Endothelial cell (in vitro differentiated cells): ENCODE results near the gene PDCD4. TPM values are rescaled to one million over a fixed set of nuclear protein-coding genes. Genes with fewer than 3 reads are reported as not detected.
A peak's percentile ranks its signal among the peaks of the same experiment; 100 is the strongest.

Experiments used
- DNase-seq: peaks from one replicate; pipeline ENCODE4 v3.0.0; 2021; ENCODE audit warnings: low spot score
- H3K27ac Mint-ChIP-seq: one replicate; pipeline ENCODE4 v1.8.0; 2021; ENCODE audit warnings: mixed read lengths, inconsistent platforms; ENCODE audit not compliant: unreplicated experiment
- H3K27me3 Mint-ChIP-seq: one replicate; pipeline ENCODE4 v1.8.0; 2021; ENCODE audit warnings: mild to moderate bottlenecking, moderate library complexity, mixed read lengths, inconsistent platforms; ENCODE audit not compliant: unreplicated experiment
- H3K36me3 Mint-ChIP-seq: one replicate; pipeline ENCODE4 v1.8.0; 2021; ENCODE audit warnings: mild to moderate bottlenecking, low read depth, mixed read lengths, inconsistent platforms; ENCODE audit not compliant: unreplicated experiment
- H3K4me1 Mint-ChIP-seq: one replicate; pipeline ENCODE4 v1.8.0; 2021; ENCODE audit warnings: mild to moderate bottlenecking, mixed read lengths, inconsistent platforms; ENCODE audit not compliant: unreplicated experiment
- H3K4me3 Mint-ChIP-seq: one replicate; pipeline ENCODE4 v1.8.0; 2021; ENCODE audit warnings: mild to moderate bottlenecking, mixed read lengths, inconsistent platforms; ENCODE audit not compliant: unreplicated experiment
- H3K9me3 Mint-ChIP-seq: one replicate; pipeline ENCODE4 v1.8.0; 2021; ENCODE audit warnings: mixed read lengths, inconsistent platforms; ENCODE audit not compliant: unreplicated experiment
- total RNA-seq: library from RNA; stranded (reverse); fragmentation: NEBNext Ultra II Directional; extraction: Animal tissue kit (Norgen Biotek cat#: 25700); gene quantifications from one replicate; pipeline ENCODE4 v1.2.1, GENCODE V29; 2021; ENCODE audit not compliant: unreplicated experiment
- TF ChIP-seq, protein P1 (sequence below): fragments of 200-600 bp; sonication (generic); IDR thresholded peaks from one replicate; pipeline ENCODE4 v1.5.0; 2021; ENCODE audit warnings: antibody characterized with exemption; ENCODE audit not compliant: unreplicated experiment

PDCD4 gene
- total RNA-seq, 1 donor from 2014 or later, result 50.4 TPM

DNA sequence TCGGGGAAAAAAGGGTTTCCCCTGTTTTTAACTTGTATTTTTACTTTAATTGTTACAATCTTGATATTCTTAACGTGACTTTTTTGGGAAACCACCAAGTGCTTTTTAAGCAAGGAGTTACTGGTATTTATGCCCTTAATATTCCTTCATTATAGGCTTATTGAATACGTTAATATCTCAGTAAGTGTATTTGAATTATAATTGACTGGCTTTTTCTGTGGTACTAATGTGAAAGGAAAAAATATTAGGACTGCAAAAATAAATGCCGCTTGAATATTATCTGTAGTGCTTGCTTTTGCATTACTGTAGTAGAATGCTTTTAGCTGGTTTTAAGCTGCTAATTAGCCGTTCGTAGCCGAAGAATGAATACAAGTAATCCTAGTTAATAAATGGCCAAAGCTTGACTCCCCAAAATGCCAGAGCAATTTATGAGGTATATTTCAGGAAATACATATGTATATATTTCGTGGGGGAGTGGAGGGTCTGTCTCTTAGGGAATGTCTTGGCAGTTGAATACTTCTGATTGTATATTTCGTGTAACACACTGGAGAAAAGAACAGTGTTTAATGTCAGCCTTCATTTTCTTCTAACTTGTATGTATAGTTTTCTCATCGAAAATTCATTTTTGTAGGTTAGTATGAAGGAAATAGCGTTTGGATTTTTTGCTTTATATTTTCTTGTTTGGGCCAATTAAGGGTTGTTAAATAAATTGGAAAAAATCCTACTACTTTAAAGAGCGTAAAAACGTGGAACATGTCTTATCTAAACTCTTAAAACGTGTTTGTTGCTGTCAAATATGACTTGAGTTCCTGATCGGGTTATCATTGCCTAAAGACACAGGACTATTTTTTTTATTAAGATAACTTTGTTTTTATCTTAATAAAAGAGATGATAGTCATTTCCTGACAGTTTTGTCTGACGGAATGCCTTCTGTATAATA, 1.5 kb downstream of the PDCD4 start:
- peaks cover 16% of the 10 kb centered on the region for H3K36me3 Mint-ChIP-seq

DNA sequence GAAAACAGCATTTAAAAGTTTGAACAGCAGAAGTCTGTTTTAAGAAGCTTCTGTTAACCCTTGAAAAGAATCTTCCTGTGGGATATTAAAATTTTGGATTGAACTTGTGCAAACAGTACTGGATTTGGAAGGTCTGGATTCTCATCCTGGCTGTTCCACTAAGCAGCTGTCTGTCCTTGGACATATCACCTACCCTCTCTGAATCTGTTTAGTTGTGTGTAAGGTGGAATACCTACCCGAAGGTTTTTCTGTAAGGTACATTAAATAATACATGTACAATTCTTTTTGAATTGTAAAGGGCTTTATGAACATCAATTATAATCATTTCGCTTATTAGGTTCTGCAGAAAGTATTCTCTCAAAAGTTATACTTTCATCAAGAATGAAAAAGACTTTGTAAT, 2.2 kb downstream of the PDCD4 start:
- Mint-ChIP-seq H3K4me3 (no peak overlapping the region), H3K9me3 (no peaks in the 10 kb centered on the region), H3K27ac (peak overlapping the region; percentile 40), H3K4me1 (peaks cover 33% of the 10 kb centered on the region), H3K36me3 (peaks cover 17% of the 10 kb centered on the region), H3K27me3 (peaks cover 19% of the 10 kb centered on the region)
- no peak for DNase-seq
- TF ChIP-seq, protein P1, sequence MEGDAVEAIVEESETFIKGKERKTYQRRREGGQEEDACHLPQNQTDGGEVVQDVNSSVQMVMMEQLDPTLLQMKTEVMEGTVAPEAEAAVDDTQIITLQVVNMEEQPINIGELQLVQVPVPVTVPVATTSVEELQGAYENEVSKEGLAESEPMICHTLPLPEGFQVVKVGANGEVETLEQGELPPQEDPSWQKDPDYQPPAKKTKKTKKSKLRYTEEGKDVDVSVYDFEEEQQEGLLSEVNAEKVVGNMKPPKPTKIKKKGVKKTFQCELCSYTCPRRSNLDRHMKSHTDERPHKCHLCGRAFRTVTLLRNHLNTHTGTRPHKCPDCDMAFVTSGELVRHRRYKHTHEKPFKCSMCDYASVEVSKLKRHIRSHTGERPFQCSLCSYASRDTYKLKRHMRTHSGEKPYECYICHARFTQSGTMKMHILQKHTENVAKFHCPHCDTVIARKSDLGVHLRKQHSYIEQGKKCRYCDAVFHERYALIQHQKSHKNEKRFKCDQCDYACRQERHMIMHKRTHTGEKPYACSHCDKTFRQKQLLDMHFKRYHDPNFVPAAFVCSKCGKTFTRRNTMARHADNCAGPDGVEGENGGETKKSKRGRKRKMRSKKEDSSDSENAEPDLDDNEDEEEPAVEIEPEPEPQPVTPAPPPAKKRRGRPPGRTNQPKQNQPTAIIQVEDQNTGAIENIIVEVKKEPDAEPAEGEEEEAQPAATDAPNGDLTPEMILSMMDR, result no peak

More for the DNA sequence above, 1.5 kb downstream of the PDCD4 start:
- peaks cover 19% of the 10 kb centered on the region for H3K27me3 Mint-ChIP-seq
- H3K4me3 Mint-ChIP-seq, result peak overlapping the region; percentile 94
- peak overlapping the region; percentile 94 for H3K27ac Mint-ChIP-seq
- TF ChIP-seq, protein P1, result no peak
- no peaks in the 10 kb centered on the region for H3K9me3 Mint-ChIP-seq
- peaks cover 38% of the 10 kb centered on the region for H3K4me1 Mint-ChIP-seq
- no peak for DNase-seq

DNA sequence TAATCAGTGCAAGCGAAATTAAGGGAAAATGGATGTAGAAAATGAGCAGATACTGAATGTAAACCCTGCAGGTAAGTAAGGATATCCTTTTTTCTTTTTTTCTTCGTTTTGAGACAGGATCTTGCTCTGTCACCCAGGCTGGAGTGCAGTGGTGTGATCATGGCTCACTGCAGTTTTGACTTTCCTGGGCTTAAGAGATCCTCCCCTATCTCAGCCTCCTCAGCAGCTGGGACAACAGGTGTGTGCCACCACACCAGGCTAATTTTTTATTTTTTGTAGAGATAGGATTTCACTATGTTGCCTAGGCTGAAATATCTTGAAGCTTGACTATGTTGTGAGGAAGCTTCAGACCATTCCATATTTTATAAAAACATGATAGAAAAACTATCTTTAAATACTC, 4.3 kb downstream of the PDCD4 start:
- TF ChIP-seq, protein P1, result no peak
- Mint-ChIP-seq H3K9me3 (no peaks in the 10 kb centered on the region), H3K36me3 (peaks cover 5% of the 10 kb centered on the region), H3K4me1 (peaks cover 13% of the 10 kb centered on the region), H3K27me3 (peaks cover 12% of the 10 kb centered on the region), H3K27ac (no peak overlapping the region), H3K4me3 (no peak overlapping the region)
- no peak for DNase-seq

DNA sequence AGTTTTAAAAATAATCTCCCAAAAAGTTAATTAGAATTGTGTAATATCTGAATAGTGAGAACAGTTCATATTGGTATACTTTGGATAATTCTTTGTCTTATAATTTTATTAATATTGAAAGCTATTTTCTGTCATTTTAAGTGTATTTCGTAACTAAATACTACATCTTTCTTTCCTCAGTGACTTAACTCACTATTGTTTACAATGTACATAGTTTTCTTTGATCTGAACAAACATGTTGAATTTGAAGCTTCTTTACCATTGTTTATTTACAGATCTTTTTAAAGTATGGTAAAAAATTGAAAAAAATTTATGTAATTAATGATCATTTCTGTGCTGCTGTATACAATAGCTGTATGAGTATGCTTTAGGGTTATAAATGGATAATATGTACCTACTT, 5.1 kb downstream of the PDCD4 start:
- TF ChIP-seq, protein P1, result no peak
- DNase-seq, result no peak
- H3K27me3 Mint-ChIP-seq, result peaks cover 6% of the 10 kb centered on the region
- no peak overlapping the region for H3K27ac Mint-ChIP-seq
- no peak overlapping the region for H3K4me3 Mint-ChIP-seq
- H3K4me1 Mint-ChIP-seq, result peaks cover 8% of the 10 kb centered on the region
- H3K9me3 Mint-ChIP-seq, result no peaks in the 10 kb centered on the region
- peaks cover 5% of the 10 kb centered on the region for H3K36me3 Mint-ChIP-seq

DNA sequence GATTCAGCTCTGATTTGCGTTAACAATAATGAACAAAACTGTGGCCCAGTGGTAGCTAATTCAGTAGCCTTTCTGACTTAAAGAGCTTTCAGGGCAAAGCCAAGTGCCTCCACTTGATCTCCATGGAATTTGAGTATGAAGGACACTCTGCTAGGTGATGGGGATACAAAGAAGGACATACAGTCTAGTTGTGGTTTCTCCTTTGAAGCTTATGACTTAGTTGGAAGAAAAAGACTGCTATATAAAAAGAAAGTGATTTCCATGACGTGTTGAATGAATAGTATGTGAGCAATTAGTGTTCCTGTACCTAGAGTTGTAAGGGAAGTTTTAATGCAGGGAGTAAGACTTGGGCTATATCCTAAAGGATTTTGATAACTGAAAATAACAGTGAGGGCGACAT, 8.3 kb downstream of the PDCD4 start:
- peaks cover 1% of the 10 kb centered on the region for H3K27me3 Mint-ChIP-seq
- no peaks in the 10 kb centered on the region for H3K4me1 Mint-ChIP-seq
- no peak overlapping the region for H3K4me3 Mint-ChIP-seq
- no peak for DNase-seq
- H3K9me3 Mint-ChIP-seq, result no peaks in the 10 kb centered on the region
- H3K36me3 Mint-ChIP-seq, result peaks cover 5% of the 10 kb centered on the region
- no peak overlapping the region for H3K27ac Mint-ChIP-seq
- TF ChIP-seq, protein P1, result no peak
